ENCODE data around the gene SLC13A4.

The SLC13A4 gene

DNA sequence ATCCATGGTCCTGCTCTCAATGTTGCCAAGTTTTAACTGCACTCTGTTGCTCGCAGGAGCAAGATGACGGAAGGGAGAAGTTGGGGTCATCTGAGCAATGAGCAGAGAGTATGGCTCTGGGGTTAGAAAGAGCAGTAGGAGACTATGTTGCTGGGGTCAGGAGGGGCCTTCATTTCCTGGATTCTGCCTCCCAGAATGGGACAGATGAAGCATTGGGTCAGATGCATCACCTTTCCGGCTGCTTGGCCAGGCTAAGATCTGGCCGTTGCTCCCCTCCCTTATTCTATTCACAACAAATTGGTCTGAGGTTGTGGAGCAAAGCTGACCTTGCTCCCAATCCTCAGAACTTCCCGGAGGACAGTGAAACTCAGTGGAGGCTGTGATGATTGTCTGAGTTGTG is 43.3 kb downstream of the SLC13A4 start:
- DNase-seq (ENCODE audit: low spot score): no peak
- TF ChIP-seq, protein P1, sequence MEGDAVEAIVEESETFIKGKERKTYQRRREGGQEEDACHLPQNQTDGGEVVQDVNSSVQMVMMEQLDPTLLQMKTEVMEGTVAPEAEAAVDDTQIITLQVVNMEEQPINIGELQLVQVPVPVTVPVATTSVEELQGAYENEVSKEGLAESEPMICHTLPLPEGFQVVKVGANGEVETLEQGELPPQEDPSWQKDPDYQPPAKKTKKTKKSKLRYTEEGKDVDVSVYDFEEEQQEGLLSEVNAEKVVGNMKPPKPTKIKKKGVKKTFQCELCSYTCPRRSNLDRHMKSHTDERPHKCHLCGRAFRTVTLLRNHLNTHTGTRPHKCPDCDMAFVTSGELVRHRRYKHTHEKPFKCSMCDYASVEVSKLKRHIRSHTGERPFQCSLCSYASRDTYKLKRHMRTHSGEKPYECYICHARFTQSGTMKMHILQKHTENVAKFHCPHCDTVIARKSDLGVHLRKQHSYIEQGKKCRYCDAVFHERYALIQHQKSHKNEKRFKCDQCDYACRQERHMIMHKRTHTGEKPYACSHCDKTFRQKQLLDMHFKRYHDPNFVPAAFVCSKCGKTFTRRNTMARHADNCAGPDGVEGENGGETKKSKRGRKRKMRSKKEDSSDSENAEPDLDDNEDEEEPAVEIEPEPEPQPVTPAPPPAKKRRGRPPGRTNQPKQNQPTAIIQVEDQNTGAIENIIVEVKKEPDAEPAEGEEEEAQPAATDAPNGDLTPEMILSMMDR (IDR thresholded peaks at IDR 0.05): no peak
- Histone ChIP-seq H3K27ac (no peak overlapping the region), H3K4me3 (no peak overlapping the region)

GRCh38 chr7:135684136-135684535 is 43.9 kb downstream of the SLC13A4 start:
- DNase-seq (ENCODE audit: low spot score): no peak
- no peak overlapping the region for H3K27ac ChIP-seq
- TF ChIP-seq, protein P1 (IDR thresholded peaks at IDR 0.05): no peak

GRCh38 chr7:135683609-135684008 is 44.4 kb downstream of the SLC13A4 start:
- no peak overlapping the region for H3K4me3 ChIP-seq
- no peak overlapping the region for H3K27ac ChIP-seq
- no peak for DNase-seq (ENCODE audit: low spot score)
- TF ChIP-seq, protein P1 (IDR thresholded peaks at IDR 0.05): no peak

More at GRCh38 chr7:135684136-135684535, 43.9 kb downstream of the SLC13A4 start:
- H3K4me3 ChIP-seq: no peak overlapping the region

DNA sequence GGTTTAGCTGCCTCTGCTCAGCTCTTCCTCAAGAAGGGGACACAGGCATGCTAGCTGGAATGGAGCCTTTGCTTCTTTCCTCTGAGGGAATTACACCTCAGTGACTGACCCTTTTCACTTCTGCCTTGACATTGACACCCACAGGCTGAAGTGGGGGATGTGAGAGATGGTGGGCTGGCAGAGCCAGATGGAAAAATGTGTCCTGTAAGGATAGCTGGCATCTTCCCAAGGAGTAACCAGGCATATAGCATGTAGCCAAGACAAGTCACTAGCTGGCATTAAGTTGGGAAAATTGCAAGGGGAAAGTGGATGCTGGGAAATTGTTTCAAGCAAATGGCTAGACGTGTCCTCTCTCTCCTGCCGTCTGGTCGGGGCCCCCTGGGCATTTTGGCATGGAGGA is 45.8 kb downstream of the SLC13A4 start:
- H3K27ac ChIP-seq: peak overlapping the region in 1 of 2 donors; percentile 55
- TF ChIP-seq, protein P1 (IDR thresholded peaks at IDR 0.05): no peak
- no peak overlapping the region for H3K4me3 ChIP-seq
- no peak for DNase-seq (ENCODE audit: low spot score)

GRCh38 chr7:135681762-135682161 is 46.2 kb downstream of the SLC13A4 start:
- TF ChIP-seq, protein P1 (IDR thresholded peaks at IDR 0.05): no peak
- DNase-seq (ENCODE audit: low spot score): no peak
- Histone ChIP-seq H3K27ac (peak overlapping the region in 1 of 2 donors; percentile 55), H3K4me3 (no peak overlapping the region)

- DNase-seq (ENCODE audit: low spot score): no peak
- TF ChIP-seq, protein P1 (IDR thresholded peaks at IDR 0.05): no peak
- H3K27ac ChIP-seq: peak overlapping the region in 1 of 2 donors; percentile 9
- no peak overlapping the region for H3K4me3 ChIP-seq
Observed at GRCh38 chr7:135678612-135679575, 49.1 kb downstream of the SLC13A4 start.

DNA sequence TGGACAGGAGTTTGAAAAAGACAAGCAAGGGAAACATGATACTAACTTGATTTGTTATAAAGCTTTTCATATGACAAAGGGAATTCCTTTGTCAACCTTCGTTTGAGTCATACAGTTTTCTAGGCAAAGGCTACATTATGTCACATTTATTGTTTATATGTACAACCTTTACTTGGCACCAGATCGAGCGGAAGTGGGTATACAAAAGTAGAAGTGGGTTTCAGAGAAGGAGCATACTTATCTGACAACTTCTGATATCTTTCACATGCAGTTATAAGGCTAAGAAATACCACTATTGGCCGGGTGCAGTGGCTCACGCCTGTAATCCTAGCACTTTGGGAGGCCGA is 54.7 kb downstream of the SLC13A4 start:
- TF ChIP-seq, protein P1 (IDR thresholded peaks at IDR 0.05): no peak
- no peak overlapping the region for H3K27ac ChIP-seq

More for the DNA sequence above, 54.7 kb downstream of the SLC13A4 start:
- no peak for DNase-seq (ENCODE audit: low spot score)
- no peak overlapping the region for H3K4me3 ChIP-seq
